HG03520 (cell line): ENCODE results near the gene PANX1.
A peak's percentile ranks its signal among the peaks of the same experiment; 100 is the strongest.

Experiments
- ATAC-seq: cut with Tn5 transposase; IDR thresholded peaks from one replicate; pipeline ENCODE4 v1.9.1; 2021; ENCODE audit warnings: mild to moderate bottlenecking, moderate library complexity; ENCODE audit not compliant: unreplicated experiment

The PANX1 gene

GRCh38 chr11:94183886-94184264 is 55.2 kb downstream of the PANX1 start:
- ATAC-seq = peak; percentile 75

- ATAC-seq = no peak
Measured at GRCh38 chr11:94184362-94184761, 55.7 kb downstream of the PANX1 start.

GRCh38 chr11:94184846-94185245 is 56.2 kb downstream of the PANX1 start:
- ATAC-seq = no peak

GRCh38 chr11:94185416-94186084 is 56.9 kb downstream of the PANX1 start:
- ATAC-seq = no peak

- ATAC-seq = no peak
Measured at GRCh38 chr11:94186342-94187203, 57.9 kb downstream of the PANX1 start.

- ATAC-seq = no peak
Measured at GRCh38 chr11:94193288-94193687, 64.6 kb downstream of the PANX1 start.

- ATAC-seq = no peak
Measured at GRCh38 chr11:94194712-94195111, 66.1 kb downstream of the PANX1 start.

GRCh38 chr11:94196363-94196762 is 67.7 kb downstream of the PANX1 start:
- ATAC-seq = no peak

- ATAC-seq = no peak
Measured at GRCh38 chr11:94198718-94199117, 70.1 kb downstream of the PANX1 start.

- ATAC-seq = no peak
Measured at GRCh38 chr11:94199136-94200130, 70.8 kb downstream of the PANX1 start.

GRCh38 chr11:94201004-94201465 is 72.4 kb downstream of the PANX1 start:
- ATAC-seq = no peak

- ATAC-seq = no peak
Measured at GRCh38 chr11:94203070-94203469, 74.4 kb downstream of the PANX1 start.

- no peak for ATAC-seq
Measured at GRCh38 chr11:94211261-94211830, 82.7 kb downstream of the PANX1 start.

- no peak for ATAC-seq
Measured at GRCh38 chr11:94212898-94213297, 84.3 kb downstream of the PANX1 start.

GRCh38 chr11:94217705-94218104 is 89.1 kb downstream of the PANX1 start:
- ATAC-seq = no peak

GRCh38 chr11:94218372-94218771 is 89.7 kb downstream of the PANX1 start:
- no peak for ATAC-seq

GRCh38 chr11:94219771-94220170 is 91.1 kb downstream of the PANX1 start:
- ATAC-seq = no peak

GRCh38 chr11:94224078-94224477 is 95.4 kb downstream of the PANX1 start:
- ATAC-seq = no peak
